Epithelial cell of proximal tubule (primary cell): ENCODE results near the gene CLDN11. TPM values are rescaled to one million over a fixed set of nuclear protein-coding genes. Genes with fewer than 3 reads are reported as not detected.

Experiments used
- DNase-seq: peaks from one replicate; pipeline ENCODE4 v3.0.0-alpha.2; 2011; ENCODE audit warnings: low read depth
- H3K4me3 ChIP-seq: 2 replicates; pipeline ENCODE4 v1.5.1; 2011; ENCODE audit warnings: low read depth, mild to moderate bottlenecking, low read length
- total RNA-seq: library from RNA; depleted of rRNA; stranded (reverse); fragments of >200 nt; gene quantifications from 2 replicates; pipeline ENCODE4 v1.2.3, GENCODE V29; 2015
- TF ChIP-seq, protein P1 (sequence below): conservative IDR thresholded peaks from 2 replicates; pipeline ENCODE4 v1.5.1; 2012; ENCODE audit warnings: low read depth, mild to moderate bottlenecking, low read length

Gene CLDN11
- total RNA-seq, 1 donor from 2014 or later, result 33.7 TPM

DNA sequence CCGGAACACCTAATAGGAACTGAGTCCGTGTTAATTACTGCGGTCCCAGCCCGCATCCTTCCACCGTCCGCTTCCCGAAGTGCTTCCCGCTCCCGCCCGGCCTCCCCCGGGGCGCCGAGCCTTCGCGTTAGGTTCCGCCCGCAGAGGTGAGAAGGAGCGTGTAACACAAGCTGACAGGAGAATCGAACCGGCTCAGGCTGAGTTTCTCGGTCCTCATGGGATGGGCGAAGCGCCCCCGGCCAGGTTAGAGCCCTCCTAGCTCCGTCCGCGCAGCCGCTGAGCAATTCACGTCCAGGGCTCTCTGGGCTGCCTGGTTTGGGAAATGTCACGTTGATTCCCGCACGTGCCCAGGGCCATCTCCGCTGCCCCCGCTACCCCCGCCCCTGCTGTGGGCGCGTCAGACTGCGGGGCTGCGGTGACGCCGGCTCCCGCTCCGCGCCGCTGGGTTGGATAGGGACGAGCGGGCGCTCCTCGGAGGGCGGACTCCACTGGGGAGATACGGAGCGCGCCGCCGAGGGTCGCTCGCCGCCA lies 954 bp downstream of the CLDN11 start:
- H3K4me3 ChIP-seq, result no peak overlapping the region
- no peak for DNase-seq
- TF ChIP-seq, protein P1, sequence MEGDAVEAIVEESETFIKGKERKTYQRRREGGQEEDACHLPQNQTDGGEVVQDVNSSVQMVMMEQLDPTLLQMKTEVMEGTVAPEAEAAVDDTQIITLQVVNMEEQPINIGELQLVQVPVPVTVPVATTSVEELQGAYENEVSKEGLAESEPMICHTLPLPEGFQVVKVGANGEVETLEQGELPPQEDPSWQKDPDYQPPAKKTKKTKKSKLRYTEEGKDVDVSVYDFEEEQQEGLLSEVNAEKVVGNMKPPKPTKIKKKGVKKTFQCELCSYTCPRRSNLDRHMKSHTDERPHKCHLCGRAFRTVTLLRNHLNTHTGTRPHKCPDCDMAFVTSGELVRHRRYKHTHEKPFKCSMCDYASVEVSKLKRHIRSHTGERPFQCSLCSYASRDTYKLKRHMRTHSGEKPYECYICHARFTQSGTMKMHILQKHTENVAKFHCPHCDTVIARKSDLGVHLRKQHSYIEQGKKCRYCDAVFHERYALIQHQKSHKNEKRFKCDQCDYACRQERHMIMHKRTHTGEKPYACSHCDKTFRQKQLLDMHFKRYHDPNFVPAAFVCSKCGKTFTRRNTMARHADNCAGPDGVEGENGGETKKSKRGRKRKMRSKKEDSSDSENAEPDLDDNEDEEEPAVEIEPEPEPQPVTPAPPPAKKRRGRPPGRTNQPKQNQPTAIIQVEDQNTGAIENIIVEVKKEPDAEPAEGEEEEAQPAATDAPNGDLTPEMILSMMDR, result no peak

DNA sequence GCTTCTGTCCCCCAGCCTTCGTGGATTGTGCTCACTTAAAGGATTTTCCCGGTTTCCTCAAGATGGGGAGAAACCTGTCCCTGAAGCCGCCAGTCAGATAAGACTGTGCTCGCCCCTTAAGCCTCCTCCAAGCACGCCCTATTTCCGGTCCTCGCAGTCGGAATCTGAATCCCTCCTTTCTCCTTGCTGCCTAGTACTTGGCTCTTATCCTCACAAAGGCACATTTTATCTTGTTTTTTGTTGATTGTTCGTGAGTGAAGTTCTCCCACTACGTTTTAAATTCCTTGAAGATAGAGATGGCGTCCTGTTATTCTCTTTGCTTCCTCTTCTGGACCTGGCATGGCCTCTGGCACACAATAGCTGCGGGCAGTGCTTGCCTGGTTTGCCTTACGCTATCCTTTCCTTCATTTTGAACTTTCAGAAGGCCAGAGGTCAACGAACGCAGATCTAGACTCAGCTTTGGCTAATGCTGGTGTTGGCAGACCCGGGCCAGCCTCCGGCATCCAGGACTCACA lies 1.7 kb downstream of the CLDN11 start:
- DNase-seq, result no peak
- TF ChIP-seq, protein P1, result no peak
- no peak overlapping the region for H3K4me3 ChIP-seq

DNA sequence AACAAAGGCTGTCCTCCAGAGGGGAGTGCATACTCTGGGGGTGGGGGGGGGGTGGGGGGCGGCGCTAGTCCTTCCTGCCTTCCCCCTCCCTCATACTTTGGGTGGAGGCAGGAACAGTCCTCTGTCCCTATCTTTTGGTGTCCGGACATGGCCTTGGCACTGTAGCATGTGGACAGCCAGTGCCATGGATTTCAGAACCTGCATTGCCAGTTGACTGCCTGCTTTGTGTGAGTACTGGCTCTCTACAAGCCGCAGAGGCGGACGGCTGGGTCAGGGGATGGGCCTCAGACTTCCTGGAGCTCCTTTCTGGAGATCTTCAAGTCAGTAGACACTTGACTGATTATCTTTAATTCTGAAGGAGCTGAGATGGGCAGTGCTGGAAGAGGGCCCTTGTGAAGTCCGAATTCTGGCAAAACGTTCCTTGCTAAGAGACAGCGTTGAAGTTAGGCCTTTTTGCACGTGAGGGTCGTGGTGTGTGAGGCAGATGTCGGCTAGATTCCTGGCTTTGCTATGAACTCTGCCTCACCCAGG lies 2.5 kb downstream of the CLDN11 start:
- no peak overlapping the region for H3K4me3 ChIP-seq
- DNase-seq, result no peak
- TF ChIP-seq, protein P1, result no peak

DNA sequence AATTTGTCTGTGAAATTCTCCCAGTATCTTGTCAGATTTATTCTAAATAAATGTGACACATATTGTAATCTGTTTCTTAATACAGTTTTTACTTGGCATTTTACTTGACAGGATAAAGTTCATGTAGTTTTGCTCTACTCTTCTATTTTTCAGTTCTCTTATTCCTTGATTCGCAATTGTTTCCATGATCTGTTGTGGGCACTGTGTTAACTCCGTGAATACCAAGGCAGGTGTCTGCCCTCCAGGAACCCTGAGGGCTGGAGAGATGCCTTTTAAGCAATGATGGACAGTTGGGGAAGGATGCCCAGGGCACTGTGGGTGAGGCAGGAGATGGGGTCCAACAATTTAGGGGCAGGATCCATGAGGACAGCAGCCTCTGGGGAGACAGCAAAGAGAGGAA lies 3.1 kb downstream of the CLDN11 start:
- TF ChIP-seq, protein P1, result no peak
- DNase-seq, result no peak
- no peak overlapping the region for H3K4me3 ChIP-seq

DNA sequence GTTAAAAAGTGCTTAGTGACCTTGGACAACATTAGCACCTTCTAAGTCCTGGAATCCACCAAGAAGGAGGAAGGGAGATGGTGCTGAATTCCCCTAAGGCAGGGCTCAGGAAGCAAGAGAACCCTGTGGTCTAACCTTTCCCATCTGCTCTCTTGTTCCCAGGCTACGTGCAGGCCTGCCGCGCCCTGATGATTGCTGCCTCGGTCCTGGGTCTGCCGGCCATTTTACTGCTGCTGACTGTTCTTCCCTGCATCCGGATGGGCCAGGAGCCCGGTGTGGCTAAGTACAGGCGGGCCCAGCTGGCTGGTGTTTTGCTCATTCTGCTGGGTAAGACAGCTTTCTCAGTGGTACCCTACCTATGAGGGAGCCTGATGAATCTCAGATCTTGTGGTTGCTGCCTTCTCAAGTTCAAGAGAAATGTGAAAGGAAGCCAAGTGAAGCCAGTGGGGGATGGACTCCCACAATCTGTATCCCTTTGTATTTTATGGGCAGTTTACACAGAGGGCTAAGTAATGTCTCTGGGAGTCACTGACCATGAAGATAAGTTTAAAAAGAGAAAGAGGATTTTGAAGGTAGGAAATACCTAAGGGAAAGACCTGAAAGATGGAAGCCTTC lies 4.4 kb downstream of the CLDN11 start:
- H3K4me3 ChIP-seq, result no peak overlapping the region
- TF ChIP-seq, protein P1, result no peak
- DNase-seq, result no peak

DNA sequence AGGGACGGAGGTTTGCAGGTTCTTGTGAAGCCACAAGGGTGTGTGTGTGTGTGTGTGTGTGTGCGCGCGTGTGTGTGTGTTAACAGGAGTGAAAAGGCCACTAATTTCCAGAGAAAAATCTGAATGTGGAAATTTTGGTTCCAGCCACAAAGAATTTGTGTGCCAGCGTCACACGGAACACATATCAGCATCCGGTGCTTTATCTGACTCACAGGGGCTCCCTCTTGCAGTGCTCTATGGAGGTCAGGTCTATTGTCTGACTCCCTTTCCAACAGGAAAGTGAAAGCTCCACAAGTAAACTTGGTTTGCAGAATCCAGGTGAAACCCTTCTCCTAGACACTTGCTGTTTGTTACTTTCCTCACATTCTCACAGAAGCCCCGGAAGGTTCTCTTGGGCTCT lies 6.2 kb downstream of the CLDN11 start:
- DNase-seq, result no peak
- TF ChIP-seq, protein P1, result no peak
- no peak overlapping the region for H3K4me3 ChIP-seq
